Adrenal gland (tissue), 5 donors: Measurements from ENCODE around the gene GAR1.

Source experiments
- CTCF ChIP-seq, 6 experiments: fragments of 450-650 bp in 4 of 6; fragments of 200-600 bp in 2 of 6; sonication (generic) in 1 of 6; IDR thresholded peaks; 1 replicate in 5 of 6; 2 replicates in 1 of 6; pipeline versions ENCODE4 v1.5.1 to v1.8.0; 2016 to 2021; ENCODE audit warnings: antibody characterized with exemption in 6 of 6, mild to moderate bottlenecking in 2 of 6, moderate library complexity in 1 of 6
- POLR2A ChIP-seq, 2 donors: fragments of 450-650 bp; IDR thresholded peaks; one replicate each; pipeline ENCODE4 v1.6.1; 2017; ENCODE audit warnings: antibody characterized with exemption in 2 of 2, mild to moderate bottlenecking in 2 of 2, moderate library complexity in 1 of 2
- donor health status: DM: no; HTN: no; CAD: no.

- TF ChIP-seq POLR2A (IDR thresholded peaks at IDR 0.05) (no peak), CTCF (IDR thresholded peaks at IDR 0.05) (no peak)
Measured at GRCh38 chr4:109872950-109873656, 57.5 kb downstream of the GAR1 start.
